ENCODE data around the gene UBE3C. TPM values are rescaled to one million over a fixed set of nuclear protein-coding genes. Genes with fewer than 3 reads are reported as not detected.

Gene UBE3C
- total RNA-seq (2021; ENCODE audit: unreplicated experiment), result 87.6 TPM
- polyA plus RNA-seq (2012; ENCODE audit: insufficient read length), result 45.9 TPM
- percentile 92 among the genes with signal in this experiment for Bru-seq, nascent RNA
- percentile 88 among the genes with signal in this experiment for BruChase-seq, experiment 1, labeled RNA remaining after a 2-hour chase
- percentile 91 among the genes with signal in this experiment for BruChase-seq, experiment 2, labeled RNA remaining after a 6-hour chase
- long read RNA-seq, full-length matches to known transcripts, result 119 of 234 reads
- long read RNA-seq, partial matches to known transcripts, result 42 of 234 reads
- long read RNA-seq, other reads (novel, unspliced or antisense), result 73 of 234 reads

- CTCF ChIA-PET, result no interaction called here
- no TSS peak for BruUV-seq (replicated peaks)
- Histone ChIP-seq H3K27ac (ENCODE audit: low read length) (peak within 1 kb of the TSS; percentile 84), H3K9me3 (ENCODE audit: control insufficient read depth, insufficient read depth, low read depth, low read length) (no peaks in the 10 kb centered on the region), H3K27me3 (ENCODE audit: control insufficient read depth, insufficient read depth, low read length) (no peaks in the 10 kb centered on the region), H3K36me3 (ENCODE audit: control insufficient read depth, insufficient read depth, low read length) (no peaks in the 10 kb centered on the region), H3K4me3 (ENCODE audit: low read depth in 2 of 2, low read length in 2 of 2) (peak within 1 kb of the TSS; percentile 63 to 69), H3K4me1 (ENCODE audit: control insufficient read depth, insufficient read depth, low read length) (peaks cover 18% of the 10 kb centered on the region)
- POLR2A ChIA-PET, result no interaction called here
- TF ChIP-seq TCF7L2 (IDR thresholded peaks at IDR 0.05; ENCODE audit: low read depth, low read length) (no peak), REST (IDR thresholded peaks at IDR 0.05; ENCODE audit: insufficient read depth in 1 of 2, low read depth in 2 of 2, low read length in 1 of 2) (no peak), SIN3A (IDR thresholded peaks at IDR 0.05; ENCODE audit: borderline replicate concordance, insufficient read depth, low read depth, low read length) (no peak), POLR2AphosphoS5 (IDR thresholded peaks at IDR 0.05; ENCODE audit: low read depth, low read length) (peak; percentile 70), CTCF (IDR thresholded peaks at IDR 0.05) (no peak)
- ATAC-seq (peak; percentile 96), DNase-seq (ENCODE audit: low read depth, low spot score) (peak; percentile 56)
- intact Hi-C loops (cut with micrococcal nuclease; ENCODE audit: unreplicated experiment) (loop anchor here (10.0 kb wide), 1 partner anchor 164 kb away; no protein-coding TSS in a partner anchor), in situ Hi-C loops (cut with HindIII; ENCODE audit: low pct_unique_long_range_greater_than_20kb, low sequenced_read_pairs) (no loop called here)
Observed at GRCh38 chr7:157138424-157139110, at the start of gene UBE3C. TSS of gene UBE3C (plus strand) at chr7:157138926. CDS start at chr7:157139273, 347 bp downstream.

- BruUV-seq (replicated peaks), result no TSS peak
- H3K27ac ChIP-seq (ENCODE audit: low read length), result no peak overlapping the region
- intact Hi-C loops (cut with micrococcal nuclease; ENCODE audit: unreplicated experiment), result no loop called here
- ChIA-PET CTCF (no interaction called here), POLR2A (no interaction called here)
- DNase-seq (ENCODE audit: low read depth, low spot score) (no peak), ATAC-seq (no peak)
- H3K4me1 ChIP-seq (ENCODE audit: control insufficient read depth, insufficient read depth, low read length), result no peaks in the 10 kb centered on the region
- no peaks in the 10 kb centered on the region for H3K9me3 ChIP-seq (ENCODE audit: control insufficient read depth, insufficient read depth, low read depth, low read length)
- no peaks in the 10 kb centered on the region for H3K36me3 ChIP-seq (ENCODE audit: control insufficient read depth, insufficient read depth, low read length)
- H3K4me3 ChIP-seq (ENCODE audit: low read depth in 2 of 2, low read length in 2 of 2), result no peak overlapping the region
- no peaks in the 10 kb centered on the region for H3K27me3 ChIP-seq (ENCODE audit: control insufficient read depth, insufficient read depth, low read length)
- TF ChIP-seq REST (IDR thresholded peaks at IDR 0.05; ENCODE audit: insufficient read depth in 1 of 2, low read depth in 2 of 2, low read length in 1 of 2), result no peak
- no peak for TF ChIP-seq CTCF (IDR thresholded peaks at IDR 0.05)
- TF ChIP-seq POLR2AphosphoS5 (IDR thresholded peaks at IDR 0.05; ENCODE audit: low read depth, low read length), result no peak
- TF ChIP-seq SIN3A (IDR thresholded peaks at IDR 0.05; ENCODE audit: borderline replicate concordance, insufficient read depth, low read depth, low read length), result no peak
- TF ChIP-seq TCF7L2 (IDR thresholded peaks at IDR 0.05; ENCODE audit: low read depth, low read length), result no peak
- in situ Hi-C loops (cut with HindIII; ENCODE audit: low pct_unique_long_range_greater_than_20kb, low sequenced_read_pairs), result no loop called here
Observed at GRCh38 chr7:157089100-157089610, 49.6 kb upstream of the UBE3C start.

All from Panc1 (cell line).